HEK293 (cell line): ENCODE results near the gene HMG20A.
A peak's percentile ranks its signal among the peaks of the same experiment; 100 is the strongest.

ENCODE experiments used
- CTCF ChIA-PET: fragments of 350-600 bp; formaldehyde crosslinking; extraction: SDS; loops from one replicate; lab custom pipeline; 2021; ENCODE audit warnings: antibody characterized with exemption; lab: Yijun Ruan, JAX
- POLR2A ChIA-PET: fragments of 300-600 bp; formaldehyde crosslinking; extraction: SDS; loops from one replicate; lab custom pipeline; 2020; ENCODE audit warnings: antibody characterized with exemption, inconsistent platforms; lab: Yijun Ruan, JAX
- H3K27ac ChIP-seq: fragments of 200-500 bp; sonication (Bioruptor generic); 2 replicates; pipeline ENCODE4 v1.5.1; 2014; ENCODE audit warnings: low read depth, low read length, control low read depth, inconsistent platforms; ENCODE audit errors: extremely low read depth
- H3K36me3 ChIP-seq, 2 experiments: fragments of 200-500 bp in 1 of 2; sonication (Bioruptor generic) in 1 of 2; 1 replicate in 1 of 2; 2 replicates in 1 of 2; pipeline ENCODE4 v1.5.1; 2014 to 2017; ENCODE audit warnings: inconsistent platforms in 2 of 2, low read length in 2 of 2; ENCODE audit not compliant: control insufficient read depth in 2 of 2, insufficient read depth in 1 of 2
- H3K4me1 ChIP-seq: fragments of 200-500 bp; sonication (Bioruptor generic); 2 replicates; pipeline ENCODE4 v1.5.1; 2014; ENCODE audit warnings: mild to moderate bottlenecking, low read length, inconsistent platforms; ENCODE audit not compliant: control insufficient read depth, insufficient read depth
- H3K4me3 ChIP-seq: 2 replicates; pipeline ENCODE4 v1.5.1; 2011; ENCODE audit warnings: low read depth, mild to moderate bottlenecking, control low read depth, low read length, moderate library complexity
- H3K9me3 ChIP-seq: fragments of 200-500 bp; sonication (Bioruptor generic); 2 replicates; pipeline ENCODE4 v1.5.1; 2014; ENCODE audit warnings: low read depth, low read length, inconsistent platforms; ENCODE audit not compliant: control insufficient read depth, insufficient read depth
- SALL2 ChIP-seq: fragments of 450-650 bp; formaldehyde crosslinking; IDR thresholded peaks from 2 replicates; pipeline ENCODE4 v1.5.0; 2017; ENCODE audit warnings: missing biosample characterization, mild to moderate bottlenecking, missing genetic modification characterization, borderline replicate concordance
- SETDB1 ChIP-seq: IDR thresholded peaks from one replicate; pipeline ENCODE4 v1.6.1; 2017; ENCODE audit warnings: mild to moderate bottlenecking, low read length, moderate library complexity, mixed read lengths; ENCODE audit not compliant: insufficient read length
- YY1 ChIP-seq: fragments of 450-650 bp; formaldehyde crosslinking; IDR thresholded peaks from 2 replicates; pipeline ENCODE4 v1.5.1; 2018; ENCODE audit warnings: missing biosample characterization, missing genetic modification characterization
- ZFP69B ChIP-seq: fragments of 450-650 bp; formaldehyde crosslinking; IDR thresholded peaks from 2 replicates; pipeline ENCODE4 v1.5.1; 2016; ENCODE audit warnings: missing biosample characterization, missing genetic modification characterization
- ZNF221 ChIP-seq: fragments of 450-650 bp; formaldehyde crosslinking; IDR thresholded peaks from 2 replicates; pipeline ENCODE4 v1.5.1; 2017; ENCODE audit warnings: missing biosample characterization, missing genetic modification characterization, borderline replicate concordance
- ZNF302 ChIP-seq: fragments of 450-650 bp; formaldehyde crosslinking; IDR thresholded peaks from 2 replicates; pipeline ENCODE4 v1.5.1; 2016; ENCODE audit warnings: missing biosample characterization, missing genetic modification characterization, low read depth
- ZNF404 ChIP-seq: fragments of 450-650 bp; formaldehyde crosslinking; IDR thresholded peaks from 2 replicates; pipeline ENCODE4 v1.5.1; 2017; ENCODE audit warnings: missing biosample characterization, missing genetic modification characterization
- ZNF501 ChIP-seq: fragments of 450-650 bp; formaldehyde crosslinking; IDR thresholded peaks from 2 replicates; pipeline ENCODE4 v1.5.1; 2016; ENCODE audit warnings: missing biosample characterization, missing genetic modification characterization
- ZNF560 ChIP-seq: fragments of 450-650 bp; formaldehyde crosslinking; IDR thresholded peaks from 2 replicates; pipeline ENCODE4 v1.5.1; 2017; ENCODE audit warnings: missing biosample characterization, missing genetic modification characterization, borderline replicate concordance
- ZNF561 ChIP-seq: fragments of 450-650 bp; IDR thresholded peaks from 2 replicates; pipeline ENCODE4 v1.5.1; 2018; ENCODE audit warnings: missing biosample characterization, missing genetic modification characterization, borderline replicate concordance
- ZNF585B ChIP-seq: fragments of 450-650 bp; formaldehyde crosslinking; IDR thresholded peaks from 2 replicates; pipeline ENCODE4 v1.5.1; 2016; ENCODE audit warnings: missing biosample characterization, missing genetic modification characterization
- ZNF791 ChIP-seq: fragments of 450-650 bp; formaldehyde crosslinking; IDR thresholded peaks from 2 replicates; pipeline ENCODE4 v1.5.1; 2016; ENCODE audit warnings: missing biosample characterization, missing genetic modification characterization
- ZSCAN16 ChIP-seq: fragments of 450-650 bp; formaldehyde crosslinking; IDR thresholded peaks from 2 replicates; pipeline ENCODE4 v1.5.1; 2016; ENCODE audit warnings: missing biosample characterization, missing genetic modification characterization
- ZXDB ChIP-seq: fragments of 450-650 bp; formaldehyde crosslinking; IDR thresholded peaks from 2 replicates; pipeline ENCODE4 v1.5.1; 2016; ENCODE audit warnings: missing biosample characterization, missing genetic modification characterization
- TF ChIP-seq, protein P1 (sequence below): IDR thresholded peaks from 2 replicates; pipeline ENCODE4 v1.6.1; 2011; ENCODE audit warnings: mild to moderate bottlenecking, low read depth, low read length, borderline replicate concordance
- TF ChIP-seq, protein P2 (sequence below): fragments of 450-650 bp; formaldehyde crosslinking; IDR thresholded peaks from 2 replicates; pipeline ENCODE4 v1.5.1; 2017; ENCODE audit warnings: missing biosample characterization, missing genetic modification characterization
- TF ChIP-seq, protein P3 (sequence below): fragments of 450-650 bp; formaldehyde crosslinking; IDR thresholded peaks from 2 replicates; pipeline ENCODE4 v1.5.1; 2016; ENCODE audit warnings: missing biosample characterization, missing genetic modification characterization, low read depth
- TF ChIP-seq, protein P4 (sequence below): fragments of 450-650 bp; formaldehyde crosslinking; IDR thresholded peaks from 2 replicates; pipeline ENCODE4 v1.5.1; 2017; ENCODE audit warnings: missing biosample characterization, missing genetic modification characterization
- TF ChIP-seq, protein P5 (sequence below): fragments of 450-650 bp; formaldehyde crosslinking; IDR thresholded peaks from 2 replicates; pipeline ENCODE4 v1.5.1; 2016; ENCODE audit warnings: missing biosample characterization, missing genetic modification characterization, low read depth

Gene HMG20A

DNA sequence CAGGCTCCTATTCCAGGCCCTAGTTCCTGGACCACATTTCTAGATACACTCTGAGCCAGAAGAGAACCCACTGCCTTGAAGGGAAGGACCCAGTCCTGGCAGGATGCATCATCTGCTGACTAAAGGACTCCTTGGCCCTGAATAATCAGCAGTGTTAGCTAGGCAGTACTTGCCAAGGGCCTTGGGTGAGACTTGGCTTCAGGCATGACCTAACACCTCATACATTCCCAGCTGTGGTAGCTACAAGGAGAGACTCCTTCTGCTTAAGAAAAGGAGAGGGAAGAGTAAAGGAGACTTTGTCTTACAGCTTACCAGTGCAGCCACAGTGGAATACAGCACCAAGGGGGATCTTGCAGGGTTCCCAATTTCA lies 27.2 kb upstream of the HMG20A start (continued):
- TF ChIP-seq, protein P1, sequence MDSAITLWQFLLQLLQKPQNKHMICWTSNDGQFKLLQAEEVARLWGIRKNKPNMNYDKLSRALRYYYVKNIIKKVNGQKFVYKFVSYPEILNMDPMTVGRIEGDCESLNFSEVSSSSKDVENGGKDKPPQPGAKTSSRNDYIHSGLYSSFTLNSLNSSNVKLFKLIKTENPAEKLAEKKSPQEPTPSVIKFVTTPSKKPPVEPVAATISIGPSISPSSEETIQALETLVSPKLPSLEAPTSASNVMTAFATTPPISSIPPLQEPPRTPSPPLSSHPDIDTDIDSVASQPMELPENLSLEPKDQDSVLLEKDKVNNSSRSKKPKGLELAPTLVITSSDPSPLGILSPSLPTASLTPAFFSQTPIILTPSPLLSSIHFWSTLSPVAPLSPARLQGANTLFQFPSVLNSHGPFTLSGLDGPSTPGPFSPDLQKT: no peak
- TF ChIP-seq ZNF561 (tag by site-specific recombination): no peak
- no peak for TF ChIP-seq ZSCAN16
- TF ChIP-seq ZNF221 (tag by site-specific recombination): no peak
- TF ChIP-seq, protein P2, sequence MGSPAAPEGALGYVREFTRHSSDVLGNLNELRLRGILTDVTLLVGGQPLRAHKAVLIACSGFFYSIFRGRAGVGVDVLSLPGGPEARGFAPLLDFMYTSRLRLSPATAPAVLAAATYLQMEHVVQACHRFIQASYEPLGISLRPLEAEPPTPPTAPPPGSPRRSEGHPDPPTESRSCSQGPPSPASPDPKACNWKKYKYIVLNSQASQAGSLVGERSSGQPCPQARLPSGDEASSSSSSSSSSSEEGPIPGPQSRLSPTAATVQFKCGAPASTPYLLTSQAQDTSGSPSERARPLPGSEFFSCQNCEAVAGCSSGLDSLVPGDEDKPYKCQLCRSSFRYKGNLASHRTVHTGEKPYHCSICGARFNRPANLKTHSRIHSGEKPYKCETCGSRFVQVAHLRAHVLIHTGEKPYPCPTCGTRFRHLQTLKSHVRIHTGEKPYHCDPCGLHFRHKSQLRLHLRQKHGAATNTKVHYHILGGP (tag by site-specific recombination): no peak
- TF ChIP-seq, protein P3, sequence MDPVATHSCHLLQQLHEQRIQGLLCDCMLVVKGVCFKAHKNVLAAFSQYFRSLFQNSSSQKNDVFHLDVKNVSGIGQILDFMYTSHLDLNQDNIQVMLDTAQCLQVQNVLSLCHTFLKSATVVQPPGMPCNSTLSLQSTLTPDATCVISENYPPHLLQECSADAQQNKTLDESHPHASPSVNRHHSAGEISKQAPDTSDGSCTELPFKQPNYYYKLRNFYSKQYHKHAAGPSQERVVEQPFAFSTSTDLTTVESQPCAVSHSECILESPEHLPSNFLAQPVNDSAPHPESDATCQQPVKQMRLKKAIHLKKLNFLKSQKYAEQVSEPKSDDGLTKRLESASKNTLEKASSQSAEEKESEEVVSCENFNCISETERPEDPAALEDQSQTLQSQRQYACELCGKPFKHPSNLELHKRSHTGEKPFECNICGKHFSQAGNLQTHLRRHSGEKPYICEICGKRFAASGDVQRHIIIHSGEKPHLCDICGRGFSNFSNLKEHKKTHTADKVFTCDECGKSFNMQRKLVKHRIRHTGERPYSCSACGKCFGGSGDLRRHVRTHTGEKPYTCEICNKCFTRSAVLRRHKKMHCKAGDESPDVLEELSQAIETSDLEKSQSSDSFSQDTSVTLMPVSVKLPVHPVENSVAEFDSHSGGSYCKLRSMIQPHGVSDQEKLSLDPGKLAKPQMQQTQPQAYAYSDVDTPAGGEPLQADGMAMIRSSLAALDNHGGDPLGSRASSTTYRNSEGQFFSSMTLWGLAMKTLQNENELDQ (tag by site-specific recombination): no peak
- no peak for TF ChIP-seq ZNF404 (tag by site-specific recombination)
- TF ChIP-seq ZXDB (tag by site-specific recombination): no peak
- no peak for TF ChIP-seq ZNF585B (tag by site-specific recombination)
- TF ChIP-seq ZFP69B (tag by site-specific recombination): no peak
- no peak for TF ChIP-seq ZNF302 (tag by site-specific recombination)
- TF ChIP-seq, all 188 proteins: peak for 0

DNA sequence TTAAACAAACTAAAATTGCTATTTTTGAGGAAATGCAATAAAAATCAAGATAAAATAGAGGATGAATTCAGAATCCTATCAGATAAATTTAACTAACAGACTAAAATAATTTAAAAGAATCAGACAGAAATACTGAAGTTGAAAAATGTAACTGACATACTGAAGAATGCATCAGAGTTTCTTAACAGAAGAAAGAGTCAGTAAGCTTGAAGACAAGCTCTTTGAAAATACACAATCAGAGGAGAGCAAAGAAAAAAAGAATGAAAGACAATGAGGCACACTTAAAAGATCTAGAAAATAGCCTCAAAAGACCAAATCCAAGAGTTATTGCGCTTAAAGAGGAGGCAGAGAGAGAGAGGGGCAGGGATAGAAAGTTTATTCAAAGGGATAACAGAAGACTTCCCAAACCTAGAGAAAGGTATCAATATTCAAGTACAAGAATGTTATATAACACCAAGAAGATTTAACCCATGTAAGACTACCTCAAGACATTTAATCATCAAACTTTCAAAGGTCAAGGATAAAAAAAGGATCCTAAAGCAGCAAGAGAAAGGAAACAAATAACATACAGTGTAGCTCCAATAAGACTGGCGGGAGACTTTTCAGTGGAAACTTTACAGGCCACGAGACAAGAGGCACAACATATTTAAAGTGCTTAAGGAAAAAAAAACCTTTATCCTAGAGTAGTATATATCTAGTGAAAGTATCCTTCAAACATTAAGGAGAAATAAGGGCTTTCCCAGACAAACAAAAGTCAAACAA lies 25.5 kb upstream of the HMG20A start:
- Histone ChIP-seq H3K4me3 (no peak overlapping the region), H3K4me1 (no peaks in the 10 kb centered on the region)
- CTCF ChIA-PET: no interaction called here
- no peak for TF ChIP-seq ZNF560 (tag by site-specific recombination)
- TF ChIP-seq YY1 (tag by site-specific recombination): no peak
- TF ChIP-seq ZNF501: no peak
- peak; percentile 76 for TF ChIP-seq SETDB1
- TF ChIP-seq, protein P1: no peak
- peak; percentile 96 for TF ChIP-seq ZNF791 (tag by site-specific recombination)
- TF ChIP-seq, protein P4, sequence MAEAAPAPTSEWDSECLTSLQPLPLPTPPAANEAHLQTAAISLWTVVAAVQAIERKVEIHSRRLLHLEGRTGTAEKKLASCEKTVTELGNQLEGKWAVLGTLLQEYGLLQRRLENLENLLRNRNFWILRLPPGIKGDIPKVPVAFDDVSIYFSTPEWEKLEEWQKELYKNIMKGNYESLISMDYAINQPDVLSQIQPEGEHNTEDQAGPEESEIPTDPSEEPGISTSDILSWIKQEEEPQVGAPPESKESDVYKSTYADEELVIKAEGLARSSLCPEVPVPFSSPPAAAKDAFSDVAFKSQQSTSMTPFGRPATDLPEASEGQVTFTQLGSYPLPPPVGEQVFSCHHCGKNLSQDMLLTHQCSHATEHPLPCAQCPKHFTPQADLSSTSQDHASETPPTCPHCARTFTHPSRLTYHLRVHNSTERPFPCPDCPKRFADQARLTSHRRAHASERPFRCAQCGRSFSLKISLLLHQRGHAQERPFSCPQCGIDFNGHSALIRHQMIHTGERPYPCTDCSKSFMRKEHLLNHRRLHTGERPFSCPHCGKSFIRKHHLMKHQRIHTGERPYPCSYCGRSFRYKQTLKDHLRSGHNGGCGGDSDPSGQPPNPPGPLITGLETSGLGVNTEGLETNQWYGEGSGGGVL (tag by site-specific recombination): no peak
- TF ChIP-seq SALL2 (tag by site-specific recombination): no peak
- TF ChIP-seq, protein P5, sequence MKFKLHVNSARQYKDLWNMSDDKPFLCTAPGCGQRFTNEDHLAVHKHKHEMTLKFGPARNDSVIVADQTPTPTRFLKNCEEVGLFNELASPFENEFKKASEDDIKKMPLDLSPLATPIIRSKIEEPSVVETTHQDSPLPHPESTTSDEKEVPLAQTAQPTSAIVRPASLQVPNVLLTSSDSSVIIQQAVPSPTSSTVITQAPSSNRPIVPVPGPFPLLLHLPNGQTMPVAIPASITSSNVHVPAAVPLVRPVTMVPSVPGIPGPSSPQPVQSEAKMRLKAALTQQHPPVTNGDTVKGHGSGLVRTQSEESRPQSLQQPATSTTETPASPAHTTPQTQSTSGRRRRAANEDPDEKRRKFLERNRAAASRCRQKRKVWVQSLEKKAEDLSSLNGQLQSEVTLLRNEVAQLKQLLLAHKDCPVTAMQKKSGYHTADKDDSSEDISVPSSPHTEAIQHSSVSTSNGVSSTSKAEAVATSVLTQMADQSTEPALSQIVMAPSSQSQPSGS (tag by site-specific recombination): no peak
- TF ChIP-seq, all 188 proteins: peak for 2
- no peak overlapping the region for H3K27ac ChIP-seq
- H3K36me3 ChIP-seq: no peaks in the 10 kb centered on the region
- POLR2A ChIA-PET: no interaction called here
- no peaks in the 10 kb centered on the region for H3K9me3 ChIP-seq
